Peyer's patch (tissue), 4 donors: ENCODE results near the gene CCDC6. TPM values are rescaled to one million over a fixed set of nuclear protein-coding genes. Genes with fewer than 3 reads are reported as not detected.

Experiments used
- DNase-seq, 3 donors: peaks; one replicate each; pipeline ENCODE4 v3.0.0-alpha.2; 2017 to 2019
- H3K27ac ChIP-seq, 4 donors: fragments of 200-600 bp; sonication (generic); one replicate each; pipeline ENCODE4 v1.5.1; 2016 to 2019
- H3K27me3 ChIP-seq, 2 donors: fragments of 200-600 bp; sonication (generic); one replicate each; pipeline ENCODE4 v1.5.1; 2019
- H3K36me3 ChIP-seq, 3 donors: fragments of 200-600 bp; sonication (generic); one replicate each; pipeline ENCODE4 v1.5.1; 2016 to 2019
- H3K4me1 ChIP-seq, 4 donors: fragments of 200-600 bp; sonication (generic); one replicate each; pipeline ENCODE4 v1.5.1; 2016 to 2019
- H3K4me3 ChIP-seq, 4 donors: fragments of 200-600 bp; sonication (generic); 1 replicate in 3 of 4; 2 replicates in 1 of 4; pipeline ENCODE4 v1.5.1; 2016 to 2019; ENCODE audit warnings: mild to moderate bottlenecking in 1 of 4
- H3K9me3 ChIP-seq, 4 donors: fragments of 200-600 bp; sonication (generic); one replicate each; pipeline ENCODE4 v1.5.1; 2016 to 2019; ENCODE audit warnings: mild to moderate bottlenecking in 1 of 4
- POLR2A ChIP-seq, 2 donors: fragments of 450-650 bp; IDR thresholded peaks; one replicate each; pipeline ENCODE4 v1.5.1; 2017; ENCODE audit warnings: antibody characterized with exemption in 2 of 2, mild to moderate bottlenecking in 2 of 2, moderate library complexity in 2 of 2
- total RNA-seq, 4 donors: library from RNA; depleted of rRNA; stranded (reverse); fragments of >200 nt; gene quantifications; one replicate each; pipeline ENCODE4 v1.1.0, GENCODE V29; 2016
- TF ChIP-seq, protein P1 (sequence below), 6 experiments: fragments of 450-650 bp in 4 of 6; fragments of 200-600 bp in 2 of 6; sonication (generic) in 1 of 6; IDR thresholded peaks; one replicate each; pipeline ENCODE4 v1.5.1; 2017 to 2019; ENCODE audit warnings: antibody characterized with exemption in 6 of 6, mild to moderate bottlenecking in 3 of 6, moderate library complexity in 1 of 6

The CCDC6 gene
- total RNA-seq, 4 donors from 2014 or later = 41.8 to 49.6 (median 48.6) TPM

GRCh38 chr10:59781511-59781910, 124.8 kb downstream of the CCDC6 start:
- Histone ChIP-seq H3K9me3 (no peaks in the 10 kb centered on the region), H3K4me1 (no peaks in the 10 kb centered on the region), H3K4me3 (no peak overlapping the region), H3K36me3 (no peaks in the 10 kb centered on the region), H3K27ac (no peak overlapping the region), H3K27me3 (no peaks in the 10 kb centered on the region)
- no peak for DNase-seq
- TF ChIP-seq POLR2A (IDR thresholded peaks at IDR 0.05) = no peak
- TF ChIP-seq, protein P1, sequence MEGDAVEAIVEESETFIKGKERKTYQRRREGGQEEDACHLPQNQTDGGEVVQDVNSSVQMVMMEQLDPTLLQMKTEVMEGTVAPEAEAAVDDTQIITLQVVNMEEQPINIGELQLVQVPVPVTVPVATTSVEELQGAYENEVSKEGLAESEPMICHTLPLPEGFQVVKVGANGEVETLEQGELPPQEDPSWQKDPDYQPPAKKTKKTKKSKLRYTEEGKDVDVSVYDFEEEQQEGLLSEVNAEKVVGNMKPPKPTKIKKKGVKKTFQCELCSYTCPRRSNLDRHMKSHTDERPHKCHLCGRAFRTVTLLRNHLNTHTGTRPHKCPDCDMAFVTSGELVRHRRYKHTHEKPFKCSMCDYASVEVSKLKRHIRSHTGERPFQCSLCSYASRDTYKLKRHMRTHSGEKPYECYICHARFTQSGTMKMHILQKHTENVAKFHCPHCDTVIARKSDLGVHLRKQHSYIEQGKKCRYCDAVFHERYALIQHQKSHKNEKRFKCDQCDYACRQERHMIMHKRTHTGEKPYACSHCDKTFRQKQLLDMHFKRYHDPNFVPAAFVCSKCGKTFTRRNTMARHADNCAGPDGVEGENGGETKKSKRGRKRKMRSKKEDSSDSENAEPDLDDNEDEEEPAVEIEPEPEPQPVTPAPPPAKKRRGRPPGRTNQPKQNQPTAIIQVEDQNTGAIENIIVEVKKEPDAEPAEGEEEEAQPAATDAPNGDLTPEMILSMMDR (IDR thresholded peaks at IDR 0.05) = no peak

GRCh38 chr10:59779756-59780533, 126.4 kb downstream of the CCDC6 start:
- Histone ChIP-seq H3K4me1 (no peaks in the 10 kb centered on the region), H3K36me3 (no peaks in the 10 kb centered on the region), H3K9me3 (no peaks in the 10 kb centered on the region), H3K27me3 (no peaks in the 10 kb centered on the region), H3K27ac (no peak overlapping the region), H3K4me3 (no peak overlapping the region)
- no peak for DNase-seq
- TF ChIP-seq, protein P1 (IDR thresholded peaks at IDR 0.05) = no peak
- no peak for TF ChIP-seq POLR2A (IDR thresholded peaks at IDR 0.05)

- Histone ChIP-seq H3K9me3 (no peaks in the 10 kb centered on the region), H3K4me3 (no peak overlapping the region), H3K4me1 (no peaks in the 10 kb centered on the region), H3K27me3 (no peaks in the 10 kb centered on the region), H3K27ac (no peak overlapping the region), H3K36me3 (no peaks in the 10 kb centered on the region)
- no peak for TF ChIP-seq POLR2A (IDR thresholded peaks at IDR 0.05)
- TF ChIP-seq, protein P1 (IDR thresholded peaks at IDR 0.05) = no peak
- no peak for DNase-seq
Measured at GRCh38 chr10:59774451-59774850, 131.9 kb downstream of the CCDC6 start.

DNA sequence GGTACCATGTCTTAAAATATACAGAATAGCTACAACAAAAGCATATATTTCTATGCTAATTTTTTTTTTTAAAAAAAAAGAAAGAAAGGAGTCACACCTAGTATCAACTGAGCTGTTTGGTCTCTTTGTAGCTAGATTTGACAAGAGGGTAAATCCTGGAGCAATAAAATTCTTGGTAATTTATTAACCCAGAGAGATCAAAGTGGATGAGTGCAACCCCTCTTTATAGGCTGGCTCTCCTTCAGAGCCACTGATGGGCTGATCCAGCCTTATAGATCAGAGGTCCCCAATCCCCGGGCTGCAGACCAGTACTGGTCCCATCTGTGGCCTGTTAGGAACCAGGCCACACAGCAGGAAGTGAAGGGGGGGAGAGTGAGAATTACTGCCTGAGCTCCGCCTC, 133.3 kb downstream of the CCDC6 start:
- H3K27me3 ChIP-seq = no peaks in the 10 kb centered on the region
- no peaks in the 10 kb centered on the region for H3K9me3 ChIP-seq
- no peak overlapping the region for H3K27ac ChIP-seq
- no peaks in the 10 kb centered on the region for H3K4me1 ChIP-seq
- H3K36me3 ChIP-seq = no peaks in the 10 kb centered on the region
- TF ChIP-seq, protein P1 (IDR thresholded peaks at IDR 0.05) = no peak
- TF ChIP-seq POLR2A (IDR thresholded peaks at IDR 0.05) = no peak
- DNase-seq = no peak
- no peak overlapping the region for H3K4me3 ChIP-seq

- peak in 1 of 3 donors; percentile 56 for DNase-seq
- no peaks in the 10 kb centered on the region for H3K4me1 ChIP-seq
- no peak overlapping the region for H3K4me3 ChIP-seq
- H3K27ac ChIP-seq = no peak overlapping the region
- no peaks in the 10 kb centered on the region for H3K27me3 ChIP-seq
- H3K36me3 ChIP-seq = no peaks in the 10 kb centered on the region
- no peaks in the 10 kb centered on the region for H3K9me3 ChIP-seq
- TF ChIP-seq, protein P1 (IDR thresholded peaks at IDR 0.05) = no peak
- no peak for TF ChIP-seq POLR2A (IDR thresholded peaks at IDR 0.05)
Measured at GRCh38 chr10:59771162-59771807, 135.1 kb downstream of the CCDC6 start.
